ENCODE results near the gene WASL.

The WASL gene

DNA sequence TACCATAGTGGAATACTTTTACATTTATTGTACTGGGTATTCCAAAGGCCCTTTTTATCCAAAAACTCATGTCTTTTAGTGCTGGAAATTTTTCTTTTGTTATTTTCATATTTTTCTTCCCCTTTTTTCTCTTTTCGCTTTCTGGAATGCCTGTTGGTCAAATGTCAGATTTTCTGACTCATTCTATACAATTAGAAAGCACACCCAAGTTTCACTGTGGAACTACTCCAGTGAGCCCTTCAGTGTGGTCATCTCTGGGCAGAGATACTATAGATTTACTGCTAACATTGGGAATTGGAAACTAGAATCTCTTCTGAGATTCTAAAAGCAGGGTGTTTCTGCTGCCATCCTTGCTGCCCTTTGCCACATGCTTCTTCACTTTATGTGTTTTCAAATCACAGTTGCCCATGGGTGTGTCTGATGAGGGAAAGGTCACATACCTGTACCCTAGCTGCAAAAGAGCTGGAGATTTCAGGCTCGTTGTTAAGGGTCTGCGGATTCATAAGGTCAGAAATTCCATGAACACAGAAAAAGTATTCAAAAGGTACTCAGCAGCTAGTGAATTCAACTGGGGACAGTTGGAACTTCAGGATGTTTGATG is 5.6 kb upstream of the WASL start:
- DNase-seq (ENCODE audit: low read depth): no peak
- no peak overlapping the region for H3K4me3 ChIP-seq (ENCODE audit: low read depth, low read length)
- TF ChIP-seq, protein P1, sequence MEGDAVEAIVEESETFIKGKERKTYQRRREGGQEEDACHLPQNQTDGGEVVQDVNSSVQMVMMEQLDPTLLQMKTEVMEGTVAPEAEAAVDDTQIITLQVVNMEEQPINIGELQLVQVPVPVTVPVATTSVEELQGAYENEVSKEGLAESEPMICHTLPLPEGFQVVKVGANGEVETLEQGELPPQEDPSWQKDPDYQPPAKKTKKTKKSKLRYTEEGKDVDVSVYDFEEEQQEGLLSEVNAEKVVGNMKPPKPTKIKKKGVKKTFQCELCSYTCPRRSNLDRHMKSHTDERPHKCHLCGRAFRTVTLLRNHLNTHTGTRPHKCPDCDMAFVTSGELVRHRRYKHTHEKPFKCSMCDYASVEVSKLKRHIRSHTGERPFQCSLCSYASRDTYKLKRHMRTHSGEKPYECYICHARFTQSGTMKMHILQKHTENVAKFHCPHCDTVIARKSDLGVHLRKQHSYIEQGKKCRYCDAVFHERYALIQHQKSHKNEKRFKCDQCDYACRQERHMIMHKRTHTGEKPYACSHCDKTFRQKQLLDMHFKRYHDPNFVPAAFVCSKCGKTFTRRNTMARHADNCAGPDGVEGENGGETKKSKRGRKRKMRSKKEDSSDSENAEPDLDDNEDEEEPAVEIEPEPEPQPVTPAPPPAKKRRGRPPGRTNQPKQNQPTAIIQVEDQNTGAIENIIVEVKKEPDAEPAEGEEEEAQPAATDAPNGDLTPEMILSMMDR (conservative IDR thresholded peaks at IDR 0.05; ENCODE audit: low read depth, low read length): no peak

DNA sequence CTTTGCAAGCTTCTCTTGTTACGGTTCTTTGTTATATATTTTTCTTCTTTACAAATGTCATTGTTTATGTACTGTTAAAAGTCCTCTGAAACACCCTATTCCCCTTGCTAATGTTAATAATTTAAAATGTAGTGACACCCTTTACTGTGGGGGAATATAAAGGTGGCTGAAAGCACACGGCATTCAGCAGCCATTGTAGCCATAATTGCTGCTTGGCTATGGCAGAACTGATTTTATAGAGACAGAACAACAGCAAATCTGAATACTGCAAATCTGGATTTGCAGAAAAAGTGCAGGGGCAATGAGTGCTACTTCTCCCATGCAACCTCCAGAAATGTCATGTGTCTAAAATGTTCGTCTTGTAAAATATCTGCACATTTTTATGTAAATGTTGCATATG is 3.7 kb upstream of the WASL start:
- H3K4me3 ChIP-seq (ENCODE audit: low read depth, low read length): no peak overlapping the region
- TF ChIP-seq, protein P1 (conservative IDR thresholded peaks at IDR 0.05; ENCODE audit: low read depth, low read length): no peak
- no peak for DNase-seq (ENCODE audit: low read depth)

DNA sequence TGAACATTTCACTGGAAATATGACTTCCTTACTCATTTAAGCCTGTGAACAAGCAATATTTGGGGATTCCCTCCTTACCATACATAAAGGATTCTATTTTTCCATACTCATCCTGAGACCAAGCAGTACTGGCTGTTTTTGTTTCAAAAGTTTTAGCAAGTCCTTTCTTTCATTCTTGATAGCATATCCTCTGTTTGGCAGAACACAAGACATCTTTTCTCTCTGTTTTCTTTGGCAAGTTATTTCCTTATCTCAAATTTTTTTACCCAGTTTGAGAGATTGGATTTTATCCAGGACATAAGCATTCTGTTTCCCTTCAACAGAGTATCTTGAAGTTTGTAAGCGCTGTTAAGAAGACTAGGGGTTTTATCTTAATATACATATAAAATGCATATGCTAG is 3.0 kb upstream of the WASL start:
- TF ChIP-seq, protein P1 (conservative IDR thresholded peaks at IDR 0.05; ENCODE audit: low read depth, low read length): no peak

DNA sequence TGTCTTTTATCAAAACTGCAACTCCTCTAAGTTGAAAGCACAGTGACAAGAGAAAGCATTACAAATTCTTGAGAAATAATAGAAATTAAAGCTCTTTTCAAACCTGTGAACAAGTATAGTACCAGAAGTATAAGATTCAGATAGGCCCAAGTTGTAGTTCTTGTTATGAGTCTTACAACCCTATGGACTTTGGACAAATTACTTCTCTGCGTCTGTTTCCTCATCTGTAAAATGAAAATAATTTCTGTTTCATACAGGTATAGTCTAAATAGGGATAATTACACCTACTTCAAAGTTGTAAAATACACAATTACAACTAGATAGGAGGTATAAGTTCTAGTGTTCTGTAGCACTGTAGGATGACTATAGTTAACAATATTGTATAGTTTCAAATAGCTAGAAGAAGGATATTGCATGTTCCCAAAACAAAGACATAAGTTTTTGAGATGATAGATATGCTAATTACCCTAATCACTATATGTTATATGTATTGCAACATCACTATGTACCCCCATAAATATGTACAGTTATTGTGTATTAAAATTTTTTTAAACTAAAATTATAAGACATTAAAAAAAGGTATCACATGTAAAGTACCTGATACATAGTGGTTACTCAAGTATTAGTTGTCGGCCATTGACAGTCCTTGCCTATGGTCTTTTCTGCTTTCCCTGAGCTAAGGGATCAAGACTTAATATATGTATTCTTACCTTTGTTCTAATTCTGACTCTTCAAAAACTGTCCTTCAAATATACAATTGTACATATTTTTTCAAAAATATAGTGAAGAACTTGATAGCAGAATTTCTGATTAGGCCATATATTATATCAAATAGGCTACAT is 1.8 kb upstream of the WASL start:
- no peak for DNase-seq (ENCODE audit: low read depth)
- H3K4me3 ChIP-seq (ENCODE audit: low read depth, low read length): no peak overlapping the region
- TF ChIP-seq, protein P1 (conservative IDR thresholded peaks at IDR 0.05; ENCODE audit: low read depth, low read length): no peak

More for the DNA sequence above, 3.0 kb upstream of the WASL start:
- DNase-seq (ENCODE audit: low read depth): peak; percentile 75
- H3K4me3 ChIP-seq (ENCODE audit: low read depth, low read length): no peak overlapping the region

DNA sequence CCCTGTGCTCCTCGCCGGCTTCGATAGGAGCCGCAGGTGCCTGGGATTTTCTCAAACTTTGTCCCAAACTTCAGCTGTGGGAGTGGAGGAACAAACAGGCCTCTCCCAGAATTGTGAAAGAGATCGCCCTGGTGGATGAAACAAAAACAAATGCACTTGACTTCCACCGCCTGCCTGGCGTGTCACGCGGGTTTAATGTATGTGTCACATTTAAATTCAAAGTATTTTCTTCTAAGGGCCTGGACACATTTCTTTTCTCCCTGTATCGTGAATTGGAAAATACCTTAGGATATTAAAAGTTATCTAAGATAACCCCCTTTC is 694 bp upstream of the WASL start:
- TF ChIP-seq, protein P1 (conservative IDR thresholded peaks at IDR 0.05; ENCODE audit: low read depth, low read length): peak; percentile 32
- peak overlapping the region; percentile 78 for H3K4me3 ChIP-seq (ENCODE audit: low read depth, low read length)
- DNase-seq (ENCODE audit: low read depth): peak; percentile 73

DNA sequence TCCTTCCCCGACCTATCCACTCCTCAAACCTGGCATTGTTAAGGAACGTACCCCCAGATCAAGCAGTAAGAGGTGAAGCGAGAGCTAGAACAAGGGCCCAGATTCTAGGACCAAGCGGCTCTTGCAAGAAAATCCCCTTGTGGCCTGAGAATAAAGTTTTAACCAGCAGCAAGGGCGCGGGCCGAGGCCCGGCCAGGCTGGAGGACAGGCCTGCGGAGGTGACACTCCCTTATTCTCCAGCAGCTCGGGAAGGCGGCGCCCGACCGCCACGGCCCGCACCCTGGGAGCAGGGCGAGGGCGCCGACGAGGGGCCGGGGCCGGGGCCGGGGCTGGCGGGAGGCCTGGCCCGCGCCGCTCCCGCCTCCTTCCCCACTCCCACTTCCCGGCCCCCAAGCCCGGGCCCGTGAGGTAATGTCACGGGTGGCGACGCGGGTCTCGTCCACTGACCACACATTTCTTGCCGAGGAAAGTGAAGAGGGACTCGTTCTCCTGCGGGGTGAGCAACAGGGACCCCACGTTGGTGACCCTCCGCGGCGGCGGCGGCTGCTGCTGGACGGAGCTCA is 551 bp downstream of the WASL start:
- TF ChIP-seq, protein P1 (conservative IDR thresholded peaks at IDR 0.05; ENCODE audit: low read depth, low read length): no peak
- peak overlapping the region; percentile 78 for H3K4me3 ChIP-seq (ENCODE audit: low read depth, low read length)
- peak; percentile 47 for DNase-seq (ENCODE audit: low read depth)
